Chondrocyte (in vitro differentiated cells): ENCODE data around the gene TSEN54. TPM values are rescaled to one million over a fixed set of nuclear protein-coding genes. Genes with fewer than 3 reads are reported as not detected.
A peak's percentile ranks its signal among the peaks of the same experiment; 100 is the strongest.

Source experiments
- DNase-seq: peaks from one replicate; pipeline ENCODE4 v3.0.0; 2021; ENCODE audit warnings: mixed read lengths, low spot score
- H3K27ac Mint-ChIP-seq: one replicate; pipeline ENCODE4 v1.8.0; 2021; ENCODE audit warnings: mild to moderate bottlenecking, moderate library complexity, mixed read lengths; ENCODE audit not compliant: unreplicated experiment
- H3K27me3 Mint-ChIP-seq: 2 replicates; pipeline ENCODE4 v1.8.0; 2021; ENCODE audit warnings: low read depth, mixed read lengths
- H3K36me3 Mint-ChIP-seq: 2 replicates; pipeline ENCODE4 v1.8.0; 2021; ENCODE audit warnings: low read depth, mixed read lengths
- H3K4me1 Mint-ChIP-seq: 2 replicates; pipeline ENCODE4 v1.8.0; 2021; ENCODE audit warnings: low read depth, mild to moderate bottlenecking, mixed read lengths
- H3K4me3 Mint-ChIP-seq: one replicate; pipeline ENCODE4 v1.8.0; 2021; ENCODE audit warnings: mild to moderate bottlenecking, moderate library complexity, mixed read lengths; ENCODE audit not compliant: unreplicated experiment
- H3K9me3 Mint-ChIP-seq: 2 replicates; pipeline ENCODE4 v1.8.0; 2021; ENCODE audit warnings: low read depth, mixed read lengths
- total RNA-seq: library from RNA; stranded (reverse); gene quantifications from 3 replicates; pipeline ENCODE4 v1.2.1, GENCODE V29; 2021
- TF ChIP-seq, protein P1 (sequence below): fragments of 200-600 bp; sonication (generic); IDR thresholded peaks from 2 replicates; pipeline ENCODE4 v1.5.0; 2021; ENCODE audit warnings: antibody characterized with exemption, mild to moderate bottlenecking, moderate library complexity

Gene TSEN54
- total RNA-seq, 1 donor from 2014 or later: 12.2 TPM

DNA sequence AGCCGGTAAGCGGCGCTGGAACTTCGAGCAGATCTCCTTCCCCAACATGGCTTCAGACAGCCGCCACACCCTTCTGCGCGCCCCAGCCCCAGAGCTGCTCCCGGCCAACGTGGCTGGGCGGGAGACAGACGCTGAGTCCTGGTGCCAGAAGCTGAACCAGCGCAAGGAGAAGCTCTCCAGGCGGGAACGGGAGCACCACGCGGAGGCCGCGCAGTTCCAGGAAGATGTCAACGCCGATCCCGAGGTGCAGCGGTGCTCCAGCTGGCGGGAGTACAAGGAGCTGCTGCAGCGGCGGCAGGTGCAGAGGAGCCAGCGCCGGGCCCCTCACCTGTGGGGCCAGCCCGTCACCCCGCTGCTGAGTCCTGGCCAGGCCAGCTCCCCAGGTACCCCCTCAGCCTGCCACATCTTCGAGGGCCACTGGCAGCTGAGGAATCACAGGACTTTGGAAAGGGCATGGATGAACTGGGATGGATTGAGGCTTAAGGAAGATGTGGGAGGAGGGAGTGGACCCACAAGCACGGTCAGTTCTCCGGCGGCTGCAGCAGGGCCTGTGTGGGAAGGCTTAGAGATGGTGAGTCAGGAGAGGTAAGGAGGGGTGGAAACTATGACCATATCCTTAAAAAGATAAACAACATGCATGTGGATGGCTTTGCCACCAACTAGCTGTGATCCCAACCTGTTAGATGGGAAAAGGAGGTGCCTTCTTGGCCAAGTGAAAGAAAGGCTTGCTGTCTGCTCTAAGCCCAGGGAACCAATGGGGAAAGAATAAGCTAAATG is 5.8 kb downstream of the TSEN54 start:
- Mint-ChIP-seq H3K4me3 (no peak overlapping the region), H3K27me3 (peaks cover 2% of the 10 kb centered on the region), H3K36me3 (peaks cover 4% of the 10 kb centered on the region), H3K4me1 (peaks cover 13% of the 10 kb centered on the region), H3K27ac (no peak overlapping the region), H3K9me3 (no peaks in the 10 kb centered on the region)
- TF ChIP-seq, protein P1, sequence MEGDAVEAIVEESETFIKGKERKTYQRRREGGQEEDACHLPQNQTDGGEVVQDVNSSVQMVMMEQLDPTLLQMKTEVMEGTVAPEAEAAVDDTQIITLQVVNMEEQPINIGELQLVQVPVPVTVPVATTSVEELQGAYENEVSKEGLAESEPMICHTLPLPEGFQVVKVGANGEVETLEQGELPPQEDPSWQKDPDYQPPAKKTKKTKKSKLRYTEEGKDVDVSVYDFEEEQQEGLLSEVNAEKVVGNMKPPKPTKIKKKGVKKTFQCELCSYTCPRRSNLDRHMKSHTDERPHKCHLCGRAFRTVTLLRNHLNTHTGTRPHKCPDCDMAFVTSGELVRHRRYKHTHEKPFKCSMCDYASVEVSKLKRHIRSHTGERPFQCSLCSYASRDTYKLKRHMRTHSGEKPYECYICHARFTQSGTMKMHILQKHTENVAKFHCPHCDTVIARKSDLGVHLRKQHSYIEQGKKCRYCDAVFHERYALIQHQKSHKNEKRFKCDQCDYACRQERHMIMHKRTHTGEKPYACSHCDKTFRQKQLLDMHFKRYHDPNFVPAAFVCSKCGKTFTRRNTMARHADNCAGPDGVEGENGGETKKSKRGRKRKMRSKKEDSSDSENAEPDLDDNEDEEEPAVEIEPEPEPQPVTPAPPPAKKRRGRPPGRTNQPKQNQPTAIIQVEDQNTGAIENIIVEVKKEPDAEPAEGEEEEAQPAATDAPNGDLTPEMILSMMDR: no peak
- peak; percentile 88 for DNase-seq

DNA sequence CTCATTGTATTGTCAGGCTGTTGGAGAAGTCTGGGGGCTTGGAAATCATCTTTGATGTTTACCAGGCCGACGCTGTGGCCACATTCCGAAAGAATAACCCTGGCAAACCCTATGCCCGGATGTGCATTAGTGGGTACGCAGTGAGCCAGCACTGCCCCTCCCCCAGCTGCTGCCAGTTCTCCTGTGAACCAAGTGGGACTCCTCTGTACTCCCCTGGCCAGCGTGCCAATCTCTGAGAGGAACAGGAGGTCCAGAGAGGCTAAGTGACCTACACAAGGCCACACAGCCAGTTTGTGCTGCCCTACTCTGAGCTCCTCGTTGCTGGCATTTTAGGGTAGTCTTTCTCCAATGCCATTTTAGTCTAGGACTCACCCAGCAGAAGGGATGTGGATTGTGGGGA is 7.3 kb downstream of the TSEN54 start:
- TF ChIP-seq, protein P1: no peak
- H3K27me3 Mint-ChIP-seq: peaks cover 2% of the 10 kb centered on the region

DNA sequence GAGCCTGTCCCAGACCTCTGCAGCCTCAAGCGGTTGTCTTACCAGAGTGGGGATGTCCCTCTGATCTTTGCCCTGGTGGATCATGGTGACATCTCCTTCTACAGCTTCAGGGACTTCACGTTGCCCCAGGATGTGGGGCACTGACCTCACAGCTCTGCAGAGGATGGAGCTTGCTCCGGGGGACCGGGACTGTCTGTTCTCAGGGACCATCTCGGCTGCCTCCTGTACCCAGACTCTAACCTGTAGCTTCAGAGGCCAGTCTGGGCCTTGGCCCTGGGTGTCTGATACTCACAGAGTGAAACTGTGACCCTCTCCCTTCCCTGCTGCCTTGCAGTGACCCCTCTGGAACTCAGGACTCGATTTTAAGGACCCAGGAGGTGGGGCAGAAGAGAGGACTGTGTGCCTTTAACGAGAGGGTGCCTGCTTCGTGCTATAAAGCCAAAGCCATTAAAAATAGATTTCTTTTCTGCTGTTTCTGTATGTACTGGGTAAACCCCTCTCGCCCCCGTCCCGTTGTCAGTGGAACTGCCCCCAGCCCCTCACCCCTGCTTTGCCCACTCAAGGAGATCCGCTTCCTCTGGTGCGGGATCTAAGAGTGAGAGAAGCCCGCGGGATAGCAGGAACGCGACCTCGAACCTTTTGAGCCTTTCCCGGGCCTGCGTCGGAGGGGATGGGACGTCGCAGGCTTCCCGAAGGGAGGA is 8.1 kb downstream of the TSEN54 start:
- Mint-ChIP-seq H3K4me1 (peaks cover 4% of the 10 kb centered on the region), H3K27me3 (peaks cover 2% of the 10 kb centered on the region), H3K36me3 (peaks cover 2% of the 10 kb centered on the region), H3K27ac (no peak overlapping the region), H3K9me3 (no peaks in the 10 kb centered on the region), H3K4me3 (peak overlapping the region; percentile 55)
- no peak for DNase-seq
- TF ChIP-seq, protein P1: no peak

More for the DNA sequence above, 7.3 kb downstream of the TSEN54 start:
- peaks cover 4% of the 10 kb centered on the region for H3K4me1 Mint-ChIP-seq
- no peak for DNase-seq
- H3K36me3 Mint-ChIP-seq: peaks cover 2% of the 10 kb centered on the region
- H3K9me3 Mint-ChIP-seq: no peaks in the 10 kb centered on the region
- H3K4me3 Mint-ChIP-seq: no peak overlapping the region
- H3K27ac Mint-ChIP-seq: no peak overlapping the region

DNA sequence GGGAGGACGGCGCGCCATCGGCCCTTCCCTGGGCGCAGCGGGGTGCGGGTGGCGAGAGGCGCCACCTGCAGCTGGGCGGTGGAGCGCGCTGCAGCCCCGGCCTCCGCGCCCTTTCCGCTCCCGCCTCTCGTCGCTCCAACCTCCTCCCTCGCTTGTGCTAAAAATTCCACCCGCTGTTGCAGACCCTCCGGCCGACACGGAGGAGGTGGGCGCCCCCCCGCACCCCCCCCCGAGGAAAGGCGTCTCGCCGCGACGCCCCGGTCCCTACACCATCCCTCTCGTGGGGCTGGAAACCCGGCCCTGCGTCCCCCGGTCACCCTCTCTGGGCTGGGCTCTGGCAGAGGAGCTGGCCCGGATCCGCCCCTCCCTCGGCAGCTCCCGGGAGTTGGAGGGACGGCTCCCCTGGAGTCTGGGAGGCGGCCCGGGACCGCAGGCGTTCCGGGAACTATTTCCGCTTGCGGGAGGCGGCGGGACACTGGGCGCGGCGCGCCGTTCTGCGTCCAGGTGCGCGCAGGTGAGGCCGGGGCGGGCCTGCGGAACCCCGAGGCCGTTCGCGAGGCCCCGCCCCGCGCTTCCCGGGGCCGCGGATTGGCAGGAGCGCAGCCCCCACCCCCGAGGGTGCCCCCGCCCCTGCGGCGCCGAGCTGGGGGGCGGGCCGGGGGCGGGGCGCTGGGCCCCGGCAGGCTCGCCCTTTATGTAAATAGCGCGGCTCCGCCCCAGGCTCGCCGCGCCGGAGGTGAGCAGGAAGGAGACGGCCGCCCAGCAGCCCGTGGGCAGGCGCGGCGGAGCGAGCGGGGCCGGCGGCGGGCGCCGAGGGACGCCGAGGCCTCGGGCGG is 8.9 kb downstream of the TSEN54 start, which contains the start of gene LLGL2:
Gene LLGL2 (plus strand): TSS at position 728 of the 836 bp plus-strand sequence. CDS start 17,730 bp downstream, outside the sequence.
- Mint-ChIP-seq H3K9me3 (no peaks in the 10 kb centered on the region), H3K36me3 (no peaks in the 10 kb centered on the region), H3K27me3 (peaks cover 2% of the 10 kb centered on the region), H3K27ac (no peak within 1 kb of the TSS), H3K4me1 (peaks cover 4% of the 10 kb centered on the region), H3K4me3 (peak within 1 kb of the TSS; percentile 55)
- no peak for DNase-seq
- TF ChIP-seq, protein P1: peak; percentile 74
